ENCODE data around the gene EDN2.

GRCh38 chr1:41509270-41509671, 24.8 kb upstream of the EDN2 start:
- TF ChIP-seq EZH2phosphoT487 (IDR thresholded peaks at IDR 0.05; ENCODE audit: borderline replicate concordance, low read length), result no peak
- TF ChIP-seq, protein P1, sequence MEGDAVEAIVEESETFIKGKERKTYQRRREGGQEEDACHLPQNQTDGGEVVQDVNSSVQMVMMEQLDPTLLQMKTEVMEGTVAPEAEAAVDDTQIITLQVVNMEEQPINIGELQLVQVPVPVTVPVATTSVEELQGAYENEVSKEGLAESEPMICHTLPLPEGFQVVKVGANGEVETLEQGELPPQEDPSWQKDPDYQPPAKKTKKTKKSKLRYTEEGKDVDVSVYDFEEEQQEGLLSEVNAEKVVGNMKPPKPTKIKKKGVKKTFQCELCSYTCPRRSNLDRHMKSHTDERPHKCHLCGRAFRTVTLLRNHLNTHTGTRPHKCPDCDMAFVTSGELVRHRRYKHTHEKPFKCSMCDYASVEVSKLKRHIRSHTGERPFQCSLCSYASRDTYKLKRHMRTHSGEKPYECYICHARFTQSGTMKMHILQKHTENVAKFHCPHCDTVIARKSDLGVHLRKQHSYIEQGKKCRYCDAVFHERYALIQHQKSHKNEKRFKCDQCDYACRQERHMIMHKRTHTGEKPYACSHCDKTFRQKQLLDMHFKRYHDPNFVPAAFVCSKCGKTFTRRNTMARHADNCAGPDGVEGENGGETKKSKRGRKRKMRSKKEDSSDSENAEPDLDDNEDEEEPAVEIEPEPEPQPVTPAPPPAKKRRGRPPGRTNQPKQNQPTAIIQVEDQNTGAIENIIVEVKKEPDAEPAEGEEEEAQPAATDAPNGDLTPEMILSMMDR (IDR thresholded peaks at IDR 0.05; ENCODE audit: low read depth, low read length, poor library complexity, severe bottlenecking), result no peak

Data from DOHH2 (cell line).